ENCODE results near the gene TBCD. TPM values are rescaled to one million over a fixed set of nuclear protein-coding genes. Genes with fewer than 3 reads are reported as not detected.
A peak's percentile ranks its signal among the peaks of the same experiment; 100 is the strongest.

TBCD gene
- total RNA-seq, 2 donors from 2014 or later: 38.9 to 74.8 TPM

DNA sequence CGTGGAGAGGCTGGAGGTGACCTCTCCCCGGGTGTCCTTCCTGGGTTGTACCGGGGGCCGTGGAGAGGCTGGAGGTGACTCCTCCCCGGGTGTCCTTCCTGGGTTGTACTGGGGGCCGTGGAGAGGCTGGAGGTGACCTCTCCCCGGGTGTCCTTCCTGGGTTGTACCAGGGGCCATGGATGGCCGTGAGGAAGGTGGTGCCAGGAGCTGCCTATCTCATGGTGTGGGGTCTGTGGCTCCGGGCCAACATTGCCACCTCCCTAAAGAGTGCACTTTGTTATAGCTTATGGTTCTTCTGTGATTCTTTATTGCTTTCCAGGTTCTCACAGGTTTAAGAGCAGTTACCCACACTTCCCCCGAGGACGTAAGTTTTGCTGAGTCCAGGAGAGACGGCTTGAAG, 174.2 kb downstream of the TBCD start:
- no peaks in the 10 kb centered on the region for H3K27me3 ChIP-seq
- no peak overlapping the region for H3K27ac ChIP-seq
- DNase-seq: no peak
- H3K4me1 ChIP-seq: peaks cover 14% of the 10 kb centered on the region
- no peak overlapping the region for H3K4me3 ChIP-seq
- H3K36me3 ChIP-seq (replicated peaks in 1 of 2; ENCODE audit: insufficient read depth in 1 of 2, low read depth in 2 of 2): peaks cover 0 to 21% of the 10 kb centered on the region in 2 donors
- H3K9me3 ChIP-seq: no peaks in the 10 kb centered on the region
- 92 to 94% methylated on average over 4 to 6 of the region's 12 CpGs for WGBS, 2 donors
- ATAC-seq: no peak
- intact Hi-C loops (cut with DNase I): no loop called here
- no peak for TF ChIP-seq POLR2A (IDR thresholded peaks at IDR 0.05)
- TF ChIP-seq, protein P1, sequence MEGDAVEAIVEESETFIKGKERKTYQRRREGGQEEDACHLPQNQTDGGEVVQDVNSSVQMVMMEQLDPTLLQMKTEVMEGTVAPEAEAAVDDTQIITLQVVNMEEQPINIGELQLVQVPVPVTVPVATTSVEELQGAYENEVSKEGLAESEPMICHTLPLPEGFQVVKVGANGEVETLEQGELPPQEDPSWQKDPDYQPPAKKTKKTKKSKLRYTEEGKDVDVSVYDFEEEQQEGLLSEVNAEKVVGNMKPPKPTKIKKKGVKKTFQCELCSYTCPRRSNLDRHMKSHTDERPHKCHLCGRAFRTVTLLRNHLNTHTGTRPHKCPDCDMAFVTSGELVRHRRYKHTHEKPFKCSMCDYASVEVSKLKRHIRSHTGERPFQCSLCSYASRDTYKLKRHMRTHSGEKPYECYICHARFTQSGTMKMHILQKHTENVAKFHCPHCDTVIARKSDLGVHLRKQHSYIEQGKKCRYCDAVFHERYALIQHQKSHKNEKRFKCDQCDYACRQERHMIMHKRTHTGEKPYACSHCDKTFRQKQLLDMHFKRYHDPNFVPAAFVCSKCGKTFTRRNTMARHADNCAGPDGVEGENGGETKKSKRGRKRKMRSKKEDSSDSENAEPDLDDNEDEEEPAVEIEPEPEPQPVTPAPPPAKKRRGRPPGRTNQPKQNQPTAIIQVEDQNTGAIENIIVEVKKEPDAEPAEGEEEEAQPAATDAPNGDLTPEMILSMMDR (IDR thresholded peaks at IDR 0.05): no peak

DNA sequence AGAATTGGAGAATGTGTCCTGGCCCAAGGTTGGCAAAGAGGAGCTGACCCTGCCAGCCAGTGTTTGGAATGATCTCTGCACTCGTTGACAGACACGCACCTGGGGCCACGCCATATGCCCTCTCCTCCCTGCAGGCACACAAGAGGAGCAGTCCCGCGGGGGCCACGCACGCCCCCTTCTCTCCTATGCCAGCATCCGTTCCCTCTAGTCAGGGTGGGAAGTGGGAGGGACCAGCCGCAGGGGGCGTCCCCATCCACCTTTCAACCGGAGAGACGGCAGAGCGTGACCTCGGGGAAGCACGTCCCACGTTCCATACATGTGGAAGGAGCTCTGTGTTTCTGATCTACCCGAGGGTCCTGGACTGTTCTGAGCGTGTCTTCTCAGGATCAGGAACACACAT, 174.9 kb downstream of the TBCD start:
- no peak for ATAC-seq
- DNase-seq: no peak
- intact Hi-C loops (cut with DNase I): no loop called here

DNA sequence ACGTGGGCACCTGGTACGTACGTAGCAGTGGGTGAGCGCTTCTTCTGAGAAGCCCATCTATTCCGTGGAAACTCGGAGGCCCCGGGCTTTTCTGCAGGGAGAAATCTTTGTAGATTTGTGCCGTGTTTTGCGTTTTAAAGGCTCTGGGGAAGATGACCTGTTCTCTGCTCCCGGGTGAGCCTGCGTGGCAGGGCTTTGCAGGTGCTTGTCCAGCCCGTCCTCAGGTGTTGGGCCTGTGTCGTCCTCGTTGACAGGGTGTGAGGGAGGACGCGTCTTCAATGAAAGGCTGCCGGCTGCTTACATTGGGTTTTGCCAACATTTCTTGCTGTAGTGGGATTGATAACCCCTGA, 175.4 kb downstream of the TBCD start:
- Histone ChIP-seq H3K4me3 (no peak overlapping the region), H3K27me3 (no peaks in the 10 kb centered on the region), H3K36me3 (replicated peaks in 1 of 2; ENCODE audit: insufficient read depth in 1 of 2, low read depth in 2 of 2) (peaks cover 0 to 21% of the 10 kb centered on the region in 2 donors), H3K4me1 (peaks cover 7% of the 10 kb centered on the region), H3K27ac (no peak overlapping the region), H3K9me3 (no peaks in the 10 kb centered on the region)
- no peak for TF ChIP-seq POLR2A (IDR thresholded peaks at IDR 0.05)
- TF ChIP-seq, protein P1 (IDR thresholded peaks at IDR 0.05): no peak
- ATAC-seq (no peak), DNase-seq (no peak)
- intact Hi-C loops (cut with DNase I): no loop called here
- WGBS, 2 donors: 92 to 96% methylated on average over 17 of the region's 17 CpGs

More for the DNA sequence above, 174.9 kb downstream of the TBCD start:
- peaks cover 13% of the 10 kb centered on the region for H3K4me1 ChIP-seq
- TF ChIP-seq POLR2A (IDR thresholded peaks at IDR 0.05): no peak
- TF ChIP-seq, protein P1 (IDR thresholded peaks at IDR 0.05): no peak
- H3K4me3 ChIP-seq: no peak overlapping the region
- WGBS, 2 donors: 94 to 98% methylated on average over 11 to 18 of the region's 18 CpGs
- no peaks in the 10 kb centered on the region for H3K27me3 ChIP-seq
- H3K36me3 ChIP-seq (replicated peaks in 1 of 2; ENCODE audit: insufficient read depth in 1 of 2, low read depth in 2 of 2): peaks cover 0 to 21% of the 10 kb centered on the region in 2 donors
- no peak overlapping the region for H3K27ac ChIP-seq
- no peaks in the 10 kb centered on the region for H3K9me3 ChIP-seq

DNA sequence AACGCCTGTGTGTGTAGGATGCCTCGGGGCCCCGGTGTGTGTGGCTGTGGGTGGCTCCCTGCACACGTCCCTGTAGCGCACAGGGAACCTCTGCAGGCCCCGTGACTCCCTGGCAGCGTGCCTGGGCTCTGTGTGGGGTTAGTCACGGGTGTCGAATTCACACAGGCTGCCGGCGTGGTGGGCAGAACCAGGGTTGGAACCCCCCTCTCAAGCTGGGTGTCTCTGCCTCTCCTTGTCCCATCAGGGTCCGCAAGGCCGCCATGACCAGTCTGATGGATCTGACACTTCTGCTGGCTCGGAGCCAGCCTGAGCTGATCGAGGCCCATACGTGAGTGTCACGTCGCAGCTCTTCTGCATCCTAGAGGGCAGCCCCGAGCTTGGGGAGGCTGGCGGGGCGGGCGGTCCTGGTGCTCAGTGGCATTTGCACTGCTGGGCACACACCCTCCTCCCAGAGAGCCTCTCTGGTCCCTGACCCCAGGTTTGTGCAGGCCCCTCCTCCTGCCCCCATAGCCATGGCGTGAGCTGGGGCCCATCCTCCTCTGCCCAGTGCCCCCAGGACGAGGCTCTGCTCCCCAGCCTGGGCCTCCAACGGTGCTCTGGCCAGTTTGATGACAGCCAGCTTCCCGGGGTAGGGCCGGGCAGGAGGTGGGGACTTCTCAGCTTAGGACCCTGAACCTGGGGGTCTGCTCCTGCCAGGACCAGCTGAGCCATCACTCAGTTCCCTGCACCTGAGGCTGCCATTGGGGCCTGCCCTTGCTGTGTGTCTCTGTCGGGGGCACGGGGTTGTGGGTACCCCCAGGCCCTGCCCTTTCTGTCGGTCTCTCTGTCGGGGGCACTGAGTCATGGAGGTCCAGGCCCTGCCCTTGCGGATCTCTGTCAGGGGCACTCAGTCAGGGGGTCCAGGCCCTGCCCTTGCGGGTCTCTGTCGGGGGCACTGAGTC, 176.1 kb downstream of the TBCD start:
- H3K4me3 ChIP-seq: no peak overlapping the region
- H3K27ac ChIP-seq: no peak overlapping the region
- peaks cover 0 to 24% of the 10 kb centered on the region in 2 donors for H3K36me3 ChIP-seq (replicated peaks in 1 of 2; ENCODE audit: insufficient read depth in 1 of 2, low read depth in 2 of 2)
- DNase-seq (peak in 1 of 4 donors; percentile 1), ATAC-seq (no peak)
- no peak for TF ChIP-seq POLR2A (IDR thresholded peaks at IDR 0.05)
- TF ChIP-seq, protein P1 (IDR thresholded peaks at IDR 0.05): no peak
- WGBS, 2 donors: 86 to 91% methylated on average over 1 to 33 of the region's 34 CpGs
- intact Hi-C loops (cut with DNase I): no loop called here
- peaks cover 1% of the 10 kb centered on the region for H3K4me1 ChIP-seq
- no peaks in the 10 kb centered on the region for H3K27me3 ChIP-seq
- no peaks in the 10 kb centered on the region for H3K9me3 ChIP-seq
